ENCODE measurements around the gene EML1. TPM values are rescaled to one million over a fixed set of nuclear protein-coding genes. Genes with fewer than 3 reads are reported as not detected.

The EML1 gene
- total RNA-seq, 1 donor from 2014 or later, result 36.4 TPM

GRCh38 chr14:99930420-99931274 is 137.4 kb downstream of the EML1 start:
- Mint-ChIP-seq H3K27ac (ENCODE audit: unreplicated experiment) (no peak overlapping the region), H3K9me3 (ENCODE audit: low read depth) (peaks cover 5% of the 10 kb centered on the region), H3K4me3 (ENCODE audit: unreplicated experiment) (no peak overlapping the region), H3K36me3 (ENCODE audit: low read depth) (peaks cover 8% of the 10 kb centered on the region), H3K27me3 (ENCODE audit: low read depth) (no peaks in the 10 kb centered on the region), H3K4me1 (ENCODE audit: low read depth) (peaks cover 3% of the 10 kb centered on the region)
- no peak for DNase-seq (ENCODE audit: low spot score)
- no peak for TF ChIP-seq CTCF (IDR thresholded peaks at IDR 0.05)

- Mint-ChIP-seq H3K4me1 (ENCODE audit: low read depth) (peaks cover 3% of the 10 kb centered on the region), H3K36me3 (ENCODE audit: low read depth) (peaks cover 4% of the 10 kb centered on the region), H3K4me3 (ENCODE audit: unreplicated experiment) (no peak overlapping the region), H3K27me3 (ENCODE audit: low read depth) (no peaks in the 10 kb centered on the region), H3K9me3 (ENCODE audit: low read depth) (peaks cover 5% of the 10 kb centered on the region), H3K27ac (ENCODE audit: unreplicated experiment) (no peak overlapping the region)
- TF ChIP-seq CTCF (IDR thresholded peaks at IDR 0.05), result no peak
- no peak for DNase-seq (ENCODE audit: low spot score)
These were observed 138.1 kb downstream of the EML1 start for GRCh38 chr14:99931308-99931707.

- DNase-seq (ENCODE audit: low spot score), result no peak
- H3K27me3 Mint-ChIP-seq (ENCODE audit: low read depth), result no peaks in the 10 kb centered on the region
- H3K4me3 Mint-ChIP-seq (ENCODE audit: unreplicated experiment), result no peak overlapping the region
- H3K4me1 Mint-ChIP-seq (ENCODE audit: low read depth), result no peaks in the 10 kb centered on the region
- no peaks in the 10 kb centered on the region for H3K9me3 Mint-ChIP-seq (ENCODE audit: low read depth)
- H3K27ac Mint-ChIP-seq (ENCODE audit: unreplicated experiment), result no peak overlapping the region
- H3K36me3 Mint-ChIP-seq (ENCODE audit: low read depth), result peaks cover 12% of the 10 kb centered on the region
- TF ChIP-seq CTCF (IDR thresholded peaks at IDR 0.05), result no peak
These were observed 142.8 kb downstream of the EML1 start for GRCh38 chr14:99936056-99936455.

- no peaks in the 10 kb centered on the region for H3K9me3 Mint-ChIP-seq (ENCODE audit: low read depth)
- H3K36me3 Mint-ChIP-seq (ENCODE audit: low read depth), result peaks cover 12% of the 10 kb centered on the region
- no peak overlapping the region for H3K4me3 Mint-ChIP-seq (ENCODE audit: unreplicated experiment)
- H3K27me3 Mint-ChIP-seq (ENCODE audit: low read depth), result no peaks in the 10 kb centered on the region
- DNase-seq (ENCODE audit: low spot score), result no peak
- no peak overlapping the region for H3K27ac Mint-ChIP-seq (ENCODE audit: unreplicated experiment)
- H3K4me1 Mint-ChIP-seq (ENCODE audit: low read depth), result no peaks in the 10 kb centered on the region
- TF ChIP-seq CTCF (IDR thresholded peaks at IDR 0.05), result no peak
These were observed 143.7 kb downstream of the EML1 start for GRCh38 chr14:99936738-99937474.

- DNase-seq (ENCODE audit: low spot score), result no peak
- H3K36me3 Mint-ChIP-seq (ENCODE audit: low read depth), result peaks cover 17% of the 10 kb centered on the region
- H3K4me1 Mint-ChIP-seq (ENCODE audit: low read depth), result no peaks in the 10 kb centered on the region
- no peaks in the 10 kb centered on the region for H3K27me3 Mint-ChIP-seq (ENCODE audit: low read depth)
- no peaks in the 10 kb centered on the region for H3K9me3 Mint-ChIP-seq (ENCODE audit: low read depth)
- no peak overlapping the region for H3K27ac Mint-ChIP-seq (ENCODE audit: unreplicated experiment)
- H3K4me3 Mint-ChIP-seq (ENCODE audit: unreplicated experiment), result no peak overlapping the region
- no peak for TF ChIP-seq CTCF (IDR thresholded peaks at IDR 0.05)
These were observed 144.4 kb downstream of the EML1 start for GRCh38 chr14:99937475-99938244.
